ENCODE results near the gene RFX7. TPM values are rescaled to one million over a fixed set of nuclear protein-coding genes. Genes with fewer than 3 reads are reported as not detected.

RFX7 gene
- 27.0 TPM for total RNA-seq

GRCh38 chr15:56243163-56244037, at the start of gene RFX7:
Gene RFX7 (minus strand): TSS chr15:56243879. CDS start chr15:56243285, 594 bp downstream.

Small RNA genes within 50 kb of the gene (small RNA-seq; reads per million reads assigned to genes)
- gene CD24P2, result not detected
- not detected for gene RNU6-1287P

Other genes starting within 250 kb of the RFX7 start
- gene TEX9, start 121.5 kb upstream of the RFX7 start, total RNA-seq, result 61.6 TPM
- gene MNS1, start 221.3 kb upstream of the RFX7 start, total RNA-seq, result 4.8 TPM